Panc1 (cell line): ENCODE data around the gene CLNK.

Experiments used
- CTCF ChIP-seq: fragments of 450-650 bp; IDR thresholded peaks from 2 replicates; pipeline ENCODE4 v1.5.1; 2017; ENCODE audit warnings: mild to moderate bottlenecking
- REST ChIP-seq, 2 experiments: IDR thresholded peaks; 2 replicates each; pipeline ENCODE4 v1.6.1; 2011 to 2012; ENCODE audit warnings: low read depth in 2 of 2, control low read depth in 1 of 2, low read length in 1 of 2, mild to moderate bottlenecking in 1 of 2, moderate library complexity in 1 of 2; ENCODE audit not compliant: insufficient read depth in 1 of 2

DNA sequence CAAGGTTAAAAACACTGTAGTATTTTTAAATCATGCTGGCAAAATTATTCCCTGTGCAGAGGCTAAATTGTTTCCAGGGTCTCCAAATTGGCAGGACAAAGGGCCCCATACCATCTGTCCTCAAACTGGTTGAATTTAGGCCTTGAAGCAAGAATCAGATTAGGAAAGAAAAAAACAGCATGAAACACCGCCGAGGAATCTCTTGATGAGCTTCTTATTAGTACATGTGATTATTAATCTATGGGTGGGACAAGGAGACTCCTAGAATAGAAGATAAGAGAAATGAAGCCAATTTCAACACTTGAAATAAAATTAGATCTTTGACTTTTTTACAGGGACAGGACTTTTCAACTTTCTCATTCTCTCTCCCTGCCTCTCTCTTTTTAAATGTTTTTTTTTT is 7.1 kb upstream of the CLNK start:
- TF ChIP-seq CTCF, result no peak
- no peak for TF ChIP-seq REST (IDR thresholded peaks at IDR 0.05; ENCODE audit: insufficient read depth in 1 of 2, low read depth in 2 of 2, low read length in 1 of 2)
